Measurements from ENCODE around the gene DDX46. TPM values are rescaled to one million over a fixed set of nuclear protein-coding genes. Genes with fewer than 3 reads are reported as not detected.

Gene DDX46
- total RNA-seq, 2 experiments from 2014 or later: 47.1 to 78.8 TPM

Small RNA genes lying within 50 kb of the gene (small RNA-seq; reads per million reads assigned to genes)
- gene RNU6-757P: not detected

Other genes starting within 250 kb of the DDX46 start
- 32.3 and 37.6 TPM in 2 replicates for gene JADE2, start 233.1 kb upstream of the DDX46 start, total RNA-seq (2014; rRNA removed; shearing (Covaris generic))
- 67.0 and 70.5 TPM in 2 replicates for gene JADE2, start 233.1 kb upstream of the DDX46 start, total RNA-seq (2022)
- gene SAR1B, start 126.0 kb upstream of the DDX46 start, total RNA-seq (2014; rRNA removed; shearing (Covaris generic)): 24.0 and 28.6 TPM in 2 replicates
- 39.7 and 42.9 TPM in 2 replicates for gene SAR1B, start 126.0 kb upstream of the DDX46 start, total RNA-seq (2022)
- gene SEC24A, start 110.0 kb upstream of the DDX46 start, total RNA-seq (2014; rRNA removed; shearing (Covaris generic)): 5.5 and 5.6 TPM in 2 replicates
- 20.4 and 20.5 TPM in 2 replicates for gene SEC24A, start 110.0 kb upstream of the DDX46 start, total RNA-seq (2022)
- gene CAMLG, start 20.2 kb upstream of the DDX46 start, total RNA-seq (2014; rRNA removed; shearing (Covaris generic)): 27.3 and 28.5 TPM in 2 replicates
- 36.6 and 37.9 TPM in 2 replicates for gene CAMLG, start 20.2 kb upstream of the DDX46 start, total RNA-seq (2022)
- gene C5orf24, start 87.2 kb downstream of the DDX46 start, total RNA-seq (2014; rRNA removed; shearing (Covaris generic)): 28.4 and 36.7 TPM in 2 replicates
- gene C5orf24, start 87.2 kb downstream of the DDX46 start, total RNA-seq (2022): 33.8 and 42.4 TPM in 2 replicates
- 20.6 and 43.5 TPM in 2 replicates for gene TXNDC15, start 115.6 kb downstream of the DDX46 start, total RNA-seq (2014; rRNA removed; shearing (Covaris generic))
- gene TXNDC15, start 115.6 kb downstream of the DDX46 start, total RNA-seq (2022): 31.1 and 37.9 TPM in 2 replicates
- 9.4 and 12.2 TPM in 2 replicates for gene PCBD2, start 146.4 kb downstream of the DDX46 start, total RNA-seq (2014; rRNA removed; shearing (Covaris generic))
- 30.7 and 34.3 TPM in 2 replicates for gene PCBD2, start 146.4 kb downstream of the DDX46 start, total RNA-seq (2022)
- gene CATSPER3, start 209.1 kb downstream of the DDX46 start, total RNA-seq (2014; rRNA removed; shearing (Covaris generic)): 0.80 TPM in 1 of 2 replicates, not detected in the other
- gene CATSPER3, start 209.1 kb downstream of the DDX46 start, total RNA-seq (2022): 0.61 and 1.0 TPM in 2 replicates